Loucy (cell line): Measurements from ENCODE around the gene RBBP8.
"Not testable (repeated sequence)": the region's sequence is repeated elsewhere in the genome, so short reads cannot be mapped to it uniquely, and the experiment has no call there.

Source experiments
- H2AFZ ChIP-seq: fragments of 200-600 bp; sonication (generic); 2 replicates; pipeline ENCODE4 v1.6.0; 2016; ENCODE audit warnings: antibody characterized with exemption, mild to moderate bottlenecking, low read length, moderate library complexity
- H3F3A ChIP-seq: fragments of 200-600 bp; 2 replicates; pipeline ENCODE4 v1.6.0; 2016; ENCODE audit warnings: antibody characterized with exemption, low read depth, mild to moderate bottlenecking
- H3K27me3 ChIP-seq: fragments of 200-600 bp; sonication (generic); 2 replicates; pipeline ENCODE4 v1.6.1; 2014; ENCODE audit warnings: low read length, mild to moderate bottlenecking; ENCODE audit not compliant: insufficient read depth, poor library complexity, severe bottlenecking
- H3K36me3 ChIP-seq: fragments of 200-600 bp; sonication (generic); 2 replicates; pipeline ENCODE4 v1.6.1; 2016; ENCODE audit warnings: low read length; ENCODE audit not compliant: insufficient read depth
- H3K4me1 ChIP-seq: fragments of 200-600 bp; sonication (generic); 2 replicates; pipeline ENCODE4 v1.5.1; 2014; ENCODE audit warnings: low read length, mild to moderate bottlenecking; ENCODE audit not compliant: insufficient read depth, poor library complexity, severe bottlenecking
- H3K4me2 ChIP-seq: fragments of 200-600 bp; sonication (generic); 2 replicates; pipeline ENCODE4 v1.6.0; 2014; ENCODE audit warnings: antibody characterized with exemption, low read length, low read depth, mild to moderate bottlenecking; ENCODE audit not compliant: poor library complexity, severe bottlenecking
- H3K4me3 ChIP-seq: fragments of 200-600 bp; sonication (generic); 2 replicates; pipeline ENCODE4 v1.5.1; 2014; ENCODE audit warnings: low read length, mild to moderate bottlenecking, mixed read lengths; ENCODE audit not compliant: poor library complexity, severe bottlenecking
- H3K79me2 ChIP-seq: fragments of 200-600 bp; sonication (generic); 2 replicates; pipeline ENCODE4 v1.6.1; 2014; ENCODE audit warnings: low read length; ENCODE audit not compliant: insufficient read depth
- H3K9ac ChIP-seq: fragments of 200-600 bp; sonication (generic); 2 replicates; pipeline ENCODE4 v1.6.0; 2014; ENCODE audit warnings: mild to moderate bottlenecking, low read depth, low read length, moderate library complexity; ENCODE audit not compliant: poor library complexity, severe bottlenecking
- H3K9me2 ChIP-seq: fragments of 200-600 bp; sonication (generic); replicated peaks from 2 replicates; pipeline ENCODE4 v1.6.1; 2016; ENCODE audit warnings: low read depth, low read length, mixed read lengths
- H3K9me3 ChIP-seq: fragments of 200-600 bp; sonication (generic); 2 replicates; pipeline ENCODE4 v1.6.1; 2014; ENCODE audit warnings: mild to moderate bottlenecking, antibody characterized with exemption, low read length, low read depth; ENCODE audit not compliant: insufficient read depth
- H4K20me1 ChIP-seq: fragments of 200-600 bp; sonication (generic); 2 replicates; pipeline ENCODE4 v1.6.0; 2014; ENCODE audit warnings: antibody characterized with exemption, low read length, mild to moderate bottlenecking; ENCODE audit not compliant: insufficient read depth, poor library complexity, severe bottlenecking
- EZH2phosphoT487 ChIP-seq: fragments of 200-600 bp; IDR thresholded peaks from 2 replicates; pipeline ENCODE4 v1.6.1; 2018; ENCODE audit warnings: antibody characterized with exemption, mild to moderate bottlenecking, moderate library complexity, borderline replicate concordance
- TF ChIP-seq, protein P1 (sequence below): fragments of 200-600 bp; sonication (generic); conservative IDR thresholded peaks from 2 replicates; pipeline ENCODE4 v1.5.1; 2014; ENCODE audit warnings: mild to moderate bottlenecking, antibody characterized with exemption, low read length

Gene RBBP8

DNA sequence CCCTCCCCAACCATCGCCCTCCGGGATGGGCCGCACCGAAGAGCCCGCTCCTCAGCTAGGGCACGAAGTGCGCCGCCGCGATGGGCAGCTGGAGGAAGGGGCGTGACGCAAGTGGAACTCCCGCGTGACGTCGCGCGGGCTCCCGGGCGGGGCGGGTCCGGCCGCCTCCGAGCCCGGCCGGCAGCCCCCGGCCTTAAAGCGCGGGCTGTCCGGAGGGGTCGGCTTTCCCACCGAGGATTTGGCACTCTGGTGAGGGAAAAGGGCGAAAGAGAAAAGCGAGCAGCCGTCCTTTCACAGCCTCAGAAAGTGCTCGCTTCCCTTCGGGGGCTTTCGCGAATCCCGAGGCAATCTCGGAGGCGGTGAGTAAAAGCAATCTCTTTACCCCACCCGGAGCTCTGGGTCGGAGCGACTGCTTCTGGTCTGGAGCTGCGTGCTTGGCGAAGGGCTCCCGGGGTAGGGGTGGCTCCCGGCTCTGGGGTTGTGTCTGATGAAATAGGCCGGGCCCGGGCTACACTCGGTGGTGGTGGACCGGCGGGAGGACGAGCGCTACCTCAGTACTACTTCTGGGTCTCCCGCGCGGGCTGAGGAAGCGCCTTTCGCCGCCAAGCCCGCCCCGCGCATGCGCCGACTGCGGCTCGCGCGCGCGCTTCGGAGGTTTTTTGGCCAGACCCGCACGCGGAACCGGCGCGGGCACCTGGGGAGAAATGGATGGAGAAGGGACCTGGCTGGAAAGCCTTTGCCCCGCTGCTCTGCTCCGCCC is at the start of gene RBBP8:
RBBP8 (plus strand) TSS at position 123 of the 760 bp plus-strand sequence. CDS start 3,524 bp downstream, outside the sequence.
- TF ChIP-seq EZH2phosphoT487, result no peak
- TF ChIP-seq, protein P1, sequence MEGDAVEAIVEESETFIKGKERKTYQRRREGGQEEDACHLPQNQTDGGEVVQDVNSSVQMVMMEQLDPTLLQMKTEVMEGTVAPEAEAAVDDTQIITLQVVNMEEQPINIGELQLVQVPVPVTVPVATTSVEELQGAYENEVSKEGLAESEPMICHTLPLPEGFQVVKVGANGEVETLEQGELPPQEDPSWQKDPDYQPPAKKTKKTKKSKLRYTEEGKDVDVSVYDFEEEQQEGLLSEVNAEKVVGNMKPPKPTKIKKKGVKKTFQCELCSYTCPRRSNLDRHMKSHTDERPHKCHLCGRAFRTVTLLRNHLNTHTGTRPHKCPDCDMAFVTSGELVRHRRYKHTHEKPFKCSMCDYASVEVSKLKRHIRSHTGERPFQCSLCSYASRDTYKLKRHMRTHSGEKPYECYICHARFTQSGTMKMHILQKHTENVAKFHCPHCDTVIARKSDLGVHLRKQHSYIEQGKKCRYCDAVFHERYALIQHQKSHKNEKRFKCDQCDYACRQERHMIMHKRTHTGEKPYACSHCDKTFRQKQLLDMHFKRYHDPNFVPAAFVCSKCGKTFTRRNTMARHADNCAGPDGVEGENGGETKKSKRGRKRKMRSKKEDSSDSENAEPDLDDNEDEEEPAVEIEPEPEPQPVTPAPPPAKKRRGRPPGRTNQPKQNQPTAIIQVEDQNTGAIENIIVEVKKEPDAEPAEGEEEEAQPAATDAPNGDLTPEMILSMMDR, result no peak
- Histone ChIP-seq H3K36me3 (no peaks in the 10 kb centered on the region; the same call in 1 of the 2 replicates), H3K27me3 (no peaks in the 10 kb centered on the region), H2AFZ (peak within 1 kb of the TSS; percentile 98), H3K9me3 (no peaks in the 10 kb centered on the region), H4K20me1 (peaks cover 15% of the 10 kb centered on the region), H3K9ac (peak within 1 kb of the TSS; percentile 81), H3K4me3 (peak within 1 kb of the TSS; percentile 85), H3K4me2 (peak within 1 kb of the TSS; percentile 99), H3F3A (no peaks in the 10 kb centered on the region), H3K4me1 (peaks cover 25% of the 10 kb centered on the region), H3K9me2 (no peaks in the 10 kb centered on the region), H3K79me2 (peaks cover 46% of the 10 kb centered on the region)

DNA sequence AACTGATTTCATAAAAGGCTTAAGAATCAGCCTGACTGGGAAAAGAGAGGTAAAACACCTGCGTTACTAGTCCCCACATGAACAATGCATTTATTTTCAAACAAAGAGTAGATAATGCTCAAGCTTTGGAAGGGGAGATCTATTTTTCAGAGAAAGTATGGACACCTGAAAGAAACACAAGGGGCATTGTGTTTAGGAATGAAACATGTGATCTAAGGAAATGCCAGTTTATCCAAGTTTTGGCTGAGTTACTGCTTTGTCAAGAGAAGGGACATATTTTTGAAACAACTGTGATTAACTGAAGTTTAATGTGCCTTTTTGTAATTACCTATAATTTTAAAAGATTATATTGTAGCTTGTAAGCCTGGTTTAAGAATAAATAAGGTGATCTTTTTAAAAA is 49.3 kb upstream of the RBBP8 start:
- Histone ChIP-seq H2AFZ (no peak overlapping the region), H3K9ac (no peak overlapping the region), H3K36me3 (no peaks in the 10 kb centered on the region), H3K4me1 (no peaks in the 10 kb centered on the region), H4K20me1 (no peaks in the 10 kb centered on the region), H3K27me3 (no peaks in the 10 kb centered on the region), H3K4me2 (no peak overlapping the region), H3K4me3 (no peak overlapping the region), H3F3A (no peaks in the 10 kb centered on the region), H3K9me3 (no peaks in the 10 kb centered on the region), H3K9me2 (no peaks in the 10 kb centered on the region), H3K79me2 (no peaks in the 10 kb centered on the region)
- no peak for TF ChIP-seq EZH2phosphoT487

DNA sequence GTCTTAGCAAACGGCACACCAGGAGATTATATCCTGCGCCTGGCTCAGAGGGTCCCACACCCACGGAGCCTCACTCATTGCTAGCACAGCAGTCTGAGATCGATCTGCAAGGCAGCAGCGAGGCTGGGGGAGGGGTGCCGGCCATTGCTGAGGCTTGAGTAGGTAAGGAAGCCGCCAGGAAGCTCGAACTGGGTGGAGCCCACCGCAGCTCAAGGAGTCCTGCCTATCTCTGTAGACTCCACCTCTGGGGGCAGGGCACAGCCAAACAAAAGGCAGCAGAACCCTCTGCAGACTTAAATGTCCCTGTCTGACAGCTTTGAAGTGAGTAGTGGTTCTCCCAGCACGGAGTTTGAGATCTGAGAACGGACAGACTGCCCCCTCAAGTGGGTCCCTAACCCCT is 47.4 kb upstream of the RBBP8 start:
- not testable (repeated sequence) for H3K9me2 ChIP-seq, H3K27me3 ChIP-seq, H3K4me2 ChIP-seq, H3K4me1 ChIP-seq, H3K79me2 ChIP-seq, H4K20me1 ChIP-seq, H3K4me3 ChIP-seq, H3K9ac ChIP-seq, H3F3A ChIP-seq, H3K9me3 ChIP-seq, H2AFZ ChIP-seq, H3K36me3 ChIP-seq

DNA sequence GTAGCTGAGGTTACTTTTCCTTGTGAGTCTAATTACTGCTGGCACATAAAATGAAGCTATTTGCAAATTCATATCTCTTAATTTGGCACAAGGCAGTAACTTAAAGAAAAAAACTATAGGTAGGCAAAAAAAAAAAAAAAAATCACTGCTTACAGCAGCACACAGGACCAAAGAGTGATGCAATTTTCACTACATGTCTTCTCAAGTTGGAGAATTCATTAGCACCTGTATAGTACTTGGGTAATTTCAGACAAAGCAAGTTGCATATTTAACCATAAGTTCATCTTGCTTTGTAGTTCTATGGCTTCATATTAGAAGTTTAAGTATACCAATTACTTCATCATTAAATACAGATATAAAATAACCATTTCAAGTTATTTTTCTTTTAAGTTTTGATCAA is 33.7 kb upstream of the RBBP8 start:
- no peaks in the 10 kb centered on the region for H4K20me1 ChIP-seq
- no peaks in the 10 kb centered on the region for H3F3A ChIP-seq
- no peak overlapping the region for H2AFZ ChIP-seq
- TF ChIP-seq EZH2phosphoT487, result no peak
- TF ChIP-seq, protein P1, result no peak
- H3K36me3 ChIP-seq, result no peaks in the 10 kb centered on the region
- H3K4me3 ChIP-seq, result no peak overlapping the region
- no peak overlapping the region for H3K4me2 ChIP-seq
- H3K4me1 ChIP-seq, result no peaks in the 10 kb centered on the region
- H3K27me3 ChIP-seq, result no peaks in the 10 kb centered on the region
- no peaks in the 10 kb centered on the region for H3K9me2 ChIP-seq
- no peaks in the 10 kb centered on the region for H3K79me2 ChIP-seq
- H3K9ac ChIP-seq, result no peak overlapping the region
- H3K9me3 ChIP-seq, result no peaks in the 10 kb centered on the region
